Gastroesophageal sphincter (tissue), 4 donors: ENCODE measurements around the gene RPTOR. TPM values are rescaled to one million over a fixed set of nuclear protein-coding genes. Genes with fewer than 3 reads are reported as not detected.

ENCODE experiments used
- ATAC-seq: fragments of 150-250 bp; one replicate; pipeline ENCODE4 v1.9.1; 2016; ENCODE audit warnings: mild to moderate bottlenecking, moderate library complexity
- H3K27ac ChIP-seq, 4 donors: fragments of 200-600 bp; sonication (generic) in 3 of 4; 1 replicate in 3 of 4; 2 replicates in 1 of 4; pipeline ENCODE4 v1.5.1; 2016 to 2019
- H3K27me3 ChIP-seq: fragments of 200-600 bp; sonication (generic); one replicate; pipeline ENCODE4 v1.5.1; 2019
- H3K36me3 ChIP-seq, 2 donors: fragments of 200-600 bp; sonication (generic); one replicate each; pipeline ENCODE4 v1.5.1; 2019; ENCODE audit warnings: control low read depth in 1 of 2
- H3K4me1 ChIP-seq, 3 donors: fragments of 200-600 bp; sonication (generic); 1 replicate in 2 of 3; 2 replicates in 1 of 3; pipeline ENCODE4 v1.5.1; 2016 to 2019; ENCODE audit warnings: control low read depth in 2 of 3
- H3K4me3 ChIP-seq, 2 donors: fragments of 200-600 bp; sonication (generic); one replicate each; pipeline ENCODE4 v1.5.1; 2019; ENCODE audit warnings: mild to moderate bottlenecking in 1 of 2, moderate library complexity in 1 of 2
- H3K9me3 ChIP-seq, 3 donors: fragments of 200-600 bp; sonication (generic); one replicate each; pipeline ENCODE4 v1.5.1; 2017 to 2019; ENCODE audit warnings: control low read depth in 2 of 3
- CTCF ChIP-seq, 4 experiments: fragments of 200-600 bp in 2 of 4; fragments of 450-650 bp in 2 of 4; sonication (generic) in 1 of 4; IDR thresholded peaks; one replicate each; pipeline ENCODE4 v1.5.1; 2017 to 2019; ENCODE audit warnings: antibody characterized with exemption in 4 of 4, mild to moderate bottlenecking in 2 of 4, moderate library complexity in 2 of 4
- EP300 ChIP-seq: sonication (generic); formaldehyde crosslinking; IDR thresholded peaks from one replicate; pipeline ENCODE4 v1.6.1; 2017; ENCODE audit warnings: antibody characterized with exemption, mild to moderate bottlenecking
- POLR2A ChIP-seq, 2 donors: fragments of 450-650 bp; IDR thresholded peaks; one replicate each; pipeline ENCODE4 v1.6.1; 2017; ENCODE audit warnings: antibody characterized with exemption in 2 of 2, mild to moderate bottlenecking in 2 of 2, moderate library complexity in 1 of 2
- POLR2AphosphoS5 ChIP-seq: sonication (generic); formaldehyde crosslinking; IDR thresholded peaks from one replicate; pipeline ENCODE4 v1.6.1; 2017; ENCODE audit warnings: antibody characterized with exemption
- WGBS, 2 donors: methylation state at CpG; one replicate each; pipeline ENCODE4 v1.1.5; 2018; ENCODE audit warnings: low coverage in 1 of 2; 5-methylcytosine and 5-hydroxymethylcytosine counted together
- total RNA-seq, 4 donors: library from RNA; depleted of rRNA; stranded (reverse); fragments of >200 nt; gene quantifications; one replicate each; pipeline ENCODE4 v1.1.0, GENCODE V29; 2016

Gene RPTOR
- total RNA-seq, 4 donors from 2014 or later, result 25.7 to 56.8 (median 39.7) TPM

GRCh38 chr17:80881306-80881705, 336.7 kb downstream of the RPTOR start:
- Histone ChIP-seq H3K4me3 (no peak overlapping the region), H3K9me3 (no peaks in the 10 kb centered on the region), H3K36me3 (peaks cover 0 to 74% of the 10 kb centered on the region in 2 donors), H3K4me1 (no peaks in the 10 kb centered on the region), H3K27me3 (no peaks in the 10 kb centered on the region), H3K27ac (no peak overlapping the region)
- TF ChIP-seq EP300 (no peak), POLR2AphosphoS5 (no peak), POLR2A (IDR thresholded peaks at IDR 0.05) (no peak), CTCF (IDR thresholded peaks at IDR 0.05) (no peak)
- ATAC-seq, result no peak
- 78 to 82% methylated on average over 6 to 11 of the region's 13 CpGs for WGBS, 2 donors

GRCh38 chr17:80882323-80882722, 337.7 kb downstream of the RPTOR start:
- 87 to 89% methylated on average over 6 to 17 of the region's 19 CpGs for WGBS, 2 donors
- TF ChIP-seq EP300 (no peak), POLR2A (IDR thresholded peaks at IDR 0.05) (no peak), POLR2AphosphoS5 (no peak), CTCF (IDR thresholded peaks at IDR 0.05) (no peak)
- Histone ChIP-seq H3K36me3 (peaks cover 0 to 80% of the 10 kb centered on the region in 2 donors), H3K4me1 (no peaks in the 10 kb centered on the region), H3K27me3 (no peaks in the 10 kb centered on the region), H3K4me3 (no peak overlapping the region), H3K27ac (no peak overlapping the region), H3K9me3 (no peaks in the 10 kb centered on the region)
- ATAC-seq, result no peak

GRCh38 chr17:80882926-80883685, 338.5 kb downstream of the RPTOR start:
- Histone ChIP-seq H3K27me3 (no peaks in the 10 kb centered on the region), H3K4me1 (no peaks in the 10 kb centered on the region), H3K27ac (no peak overlapping the region), H3K4me3 (no peak overlapping the region), H3K9me3 (no peaks in the 10 kb centered on the region), H3K36me3 (peaks cover 0 to 87% of the 10 kb centered on the region in 2 donors)
- WGBS, 2 donors, result 85 to 93% methylated on average over 11 to 12 of the region's 24 CpGs
- no peak for ATAC-seq
- no peak for TF ChIP-seq POLR2A (IDR thresholded peaks at IDR 0.05)
- no peak for TF ChIP-seq POLR2AphosphoS5
- no peak for TF ChIP-seq CTCF (IDR thresholded peaks at IDR 0.05)
- TF ChIP-seq EP300, result no peak

- Histone ChIP-seq H3K9me3 (no peaks in the 10 kb centered on the region), H3K27ac (no peak overlapping the region), H3K4me3 (no peak overlapping the region), H3K4me1 (no peaks in the 10 kb centered on the region), H3K27me3 (no peaks in the 10 kb centered on the region), H3K36me3 (peaks cover 0 to 97% of the 10 kb centered on the region in 2 donors)
- WGBS, 2 donors, result 100% methylated on average over 3 to 7 of the region's 42 CpGs
- no peak for ATAC-seq
- no peak for TF ChIP-seq CTCF (IDR thresholded peaks at IDR 0.05)
- no peak for TF ChIP-seq EP300
- TF ChIP-seq POLR2A (IDR thresholded peaks at IDR 0.05), result no peak
- TF ChIP-seq POLR2AphosphoS5, result no peak
Measured at GRCh38 chr17:80883831-80884735, 339.4 kb downstream of the RPTOR start.
